Endothelial cell of umbilical vein (primary cell): Measurements from ENCODE around the gene CCM2. TPM values are rescaled to one million over a fixed set of nuclear protein-coding genes. Genes with fewer than 3 reads are reported as not detected.

Experiments used
- BruUV-seq: library from RNA; stranded (reverse); fragments of 400-500 nt; replicated peaks from 2 replicates; lab custom pipeline; 2021; lab: Mats Ljungman, UMichigan
- CTCF ChIA-PET: fragments of 300-600, 350-600 bp; sonication (Branson Sonifier 250); formaldehyde crosslinking; loops from one replicate; lab custom pipeline; 2021; ENCODE audit warnings: antibody characterized with exemption, inconsistent platforms; lab: Charles Lee
- POLR2A ChIA-PET: fragments of 300-600, 350-600 bp; sonication (Branson Sonifier 250); formaldehyde crosslinking; loops from one replicate; lab custom pipeline; 2021; ENCODE audit warnings: antibody characterized with exemption, inconsistent platforms; lab: Charles Lee
- DNase-seq: peaks from one replicate; pipeline ENCODE4 v3.0.0-alpha.2; 2011; ENCODE audit warnings: low read depth, low spot score
- FAIRE-seq: peaks from 2 replicates; lab custom pipeline; 2011; peaks lifted over from hg19 to GRCh38; lab: Jason Lieb, UNC
- H2AFZ ChIP-seq: 2 replicates; pipeline ENCODE4 v1.6.0; 2012; ENCODE audit warnings: low read depth, low read length, control low read depth, inconsistent platforms
- H3K27ac ChIP-seq: 2 replicates; pipeline ENCODE4 v1.5.1; 2011; ENCODE audit warnings: low read depth, mild to moderate bottlenecking, control low read depth, low read length, moderate library complexity; ENCODE audit not compliant: insufficient read depth
- H3K27me3 ChIP-seq, 2 experiments: 2 replicates each; pipeline versions ENCODE4 v1.6.0 to v1.6.1; 2011; ENCODE audit warnings: low read length in 2 of 2, mixed read lengths in 1 of 2; ENCODE audit not compliant: control insufficient read depth in 2 of 2, insufficient read depth in 2 of 2
- H3K36me3 ChIP-seq, 2 experiments: 2 replicates in 1 of 2; 3 replicates in 1 of 2; pipeline ENCODE4 v1.5.1; 2011; ENCODE audit warnings: low read length in 2 of 2, mild to moderate bottlenecking in 1 of 2, moderate library complexity in 1 of 2; ENCODE audit not compliant: control insufficient read depth in 2 of 2, insufficient read depth in 2 of 2; ENCODE audit errors: extremely low read depth in 1 of 2
- H3K4me1 ChIP-seq: 3 replicates; pipeline ENCODE4 v1.5.1; 2011; ENCODE audit warnings: mild to moderate bottlenecking, low read length; ENCODE audit not compliant: control insufficient read depth, insufficient read depth; ENCODE audit errors: extremely low read depth
- H3K4me2 ChIP-seq: 2 replicates; pipeline ENCODE4 v1.6.1; 2011; ENCODE audit warnings: low read length, control low read depth, mixed read lengths; ENCODE audit not compliant: insufficient read depth
- H3K4me3 ChIP-seq, 3 experiments: fragments of 200-600 bp in 1 of 3; sonication (generic), shearing (Covaris generic) in 1 of 3; replicated peaks in 1 of 3; 2 replicates each; pipeline ENCODE4 v1.5.1; 2011 to 2016; ENCODE audit warnings: control low read depth in 3 of 3, low read length in 3 of 3, mild to moderate bottlenecking in 2 of 3, inconsistent platforms in 1 of 3, low read depth in 1 of 3, moderate library complexity in 1 of 3; ENCODE audit not compliant: insufficient read depth in 1 of 3
- H3K79me2 ChIP-seq: 2 replicates; pipeline ENCODE4 v1.6.0; 2012; ENCODE audit warnings: low read length, inconsistent platforms; ENCODE audit not compliant: control insufficient read depth, insufficient read depth
- H3K9ac ChIP-seq: replicated peaks from 2 replicates; pipeline ENCODE3; 2011; ENCODE audit warnings: low read length, control low read depth; ENCODE audit not compliant: insufficient read depth; ENCODE audit errors: extremely low read depth
- H3K9me1 ChIP-seq: replicated peaks from 3 replicates; pipeline ENCODE4 v1.6.0; 2011; ENCODE audit warnings: mild to moderate bottlenecking, low read length; ENCODE audit not compliant: control insufficient read depth, insufficient read depth; ENCODE audit errors: extremely low read depth
- H3K9me3 ChIP-seq: replicated peaks from 2 replicates; pipeline ENCODE4 v1.5.1; 2012; ENCODE audit warnings: low read length, inconsistent platforms; ENCODE audit not compliant: control insufficient read depth, insufficient read depth
- H4K20me1 ChIP-seq: replicated peaks from 2 replicates; pipeline ENCODE3; 2011; ENCODE audit warnings: mild to moderate bottlenecking, low read length; ENCODE audit not compliant: control insufficient read depth, insufficient read depth; ENCODE audit errors: extremely low read depth
- GATA2 ChIP-seq: IDR thresholded peaks from 2 replicates; pipeline ENCODE4 v1.7.0; 2011; ENCODE audit warnings: low read depth, mild to moderate bottlenecking, moderate library complexity, mixed read lengths, low read length; ENCODE audit not compliant: insufficient read length, insufficient read depth
- JUN ChIP-seq: IDR thresholded peaks from 2 replicates; pipeline ENCODE4 v1.6.1; 2011; ENCODE audit warnings: borderline replicate concordance, low read depth; ENCODE audit not compliant: insufficient read length, insufficient read depth
- MYC ChIP-seq: IDR thresholded peaks from one replicate; pipeline ENCODE4 v1.6.1; 2011; ENCODE audit warnings: mild to moderate bottlenecking, low read depth, low read length
- POLR2A ChIP-seq: IDR thresholded peaks from 2 replicates; pipeline ENCODE4 v1.6.1; 2012; ENCODE audit warnings: low read depth, mild to moderate bottlenecking, control low read depth, low read length
- POLR2AphosphoS5 ChIP-seq: IDR thresholded peaks from 2 replicates; pipeline ENCODE4 v1.6.1; 2012; ENCODE audit warnings: low read depth, mild to moderate bottlenecking, control low read depth, low read length, moderate library complexity; ENCODE audit not compliant: insufficient read depth
- dilution Hi-C: fragments of 300-500 bp; cut with MboI; formaldehyde crosslinking; loops from one replicate; pipeline ENCODE4 v1.15.0; 2019; ENCODE audit warnings: low sequenced_read_pairs; ENCODE audit not compliant: extremely low pct_ligation_motif_present
- intact Hi-C: fragments of 100-400 bp; cut with micrococcal nuclease; formaldehyde crosslinking; loops from one replicate; pipeline ENCODE4 v1.10.0; 2022
- polyA plus RNA-seq, 4 experiments: library from polyadenylated mRNA; depleted of rRNA in 3 of 4; stranded (reverse) in 3 of 4; unstranded in 1 of 4; fragments of >200 nt; gene quantifications; 2 replicates each; pipeline versions ENCODE4 v1.2.1 to v1.2.3, GENCODE V29; 2011 to 2012; ENCODE audit warnings: missing spikeins in 1 of 4
- total RNA-seq: library from RNA; stranded (reverse); gene quantifications from 2 replicates; pipeline ENCODE4 v1.2.3, GENCODE V29; 2021
- TF ChIP-seq, protein P1 (sequence below), 2 donors: IDR thresholded peaks; 1 replicate in 1 of 2; 2 replicates in 1 of 2; pipeline ENCODE4 v1.5.1; 2011; ENCODE audit warnings: low read length in 2 of 2, mild to moderate bottlenecking in 2 of 2, moderate library complexity in 2 of 2, control low read depth in 1 of 2, inconsistent platforms in 1 of 2, low read depth in 1 of 2; ENCODE audit not compliant: insufficient read depth in 1 of 2; ENCODE audit errors: extremely low read depth in 1 of 2

CCM2 gene
- total and polyA plus RNA-seq, 2 donors (not counting 3 experiments of a cell fraction or from before 2014, with no cell fraction given): 66.1 to 70.4 TPM

DNA sequence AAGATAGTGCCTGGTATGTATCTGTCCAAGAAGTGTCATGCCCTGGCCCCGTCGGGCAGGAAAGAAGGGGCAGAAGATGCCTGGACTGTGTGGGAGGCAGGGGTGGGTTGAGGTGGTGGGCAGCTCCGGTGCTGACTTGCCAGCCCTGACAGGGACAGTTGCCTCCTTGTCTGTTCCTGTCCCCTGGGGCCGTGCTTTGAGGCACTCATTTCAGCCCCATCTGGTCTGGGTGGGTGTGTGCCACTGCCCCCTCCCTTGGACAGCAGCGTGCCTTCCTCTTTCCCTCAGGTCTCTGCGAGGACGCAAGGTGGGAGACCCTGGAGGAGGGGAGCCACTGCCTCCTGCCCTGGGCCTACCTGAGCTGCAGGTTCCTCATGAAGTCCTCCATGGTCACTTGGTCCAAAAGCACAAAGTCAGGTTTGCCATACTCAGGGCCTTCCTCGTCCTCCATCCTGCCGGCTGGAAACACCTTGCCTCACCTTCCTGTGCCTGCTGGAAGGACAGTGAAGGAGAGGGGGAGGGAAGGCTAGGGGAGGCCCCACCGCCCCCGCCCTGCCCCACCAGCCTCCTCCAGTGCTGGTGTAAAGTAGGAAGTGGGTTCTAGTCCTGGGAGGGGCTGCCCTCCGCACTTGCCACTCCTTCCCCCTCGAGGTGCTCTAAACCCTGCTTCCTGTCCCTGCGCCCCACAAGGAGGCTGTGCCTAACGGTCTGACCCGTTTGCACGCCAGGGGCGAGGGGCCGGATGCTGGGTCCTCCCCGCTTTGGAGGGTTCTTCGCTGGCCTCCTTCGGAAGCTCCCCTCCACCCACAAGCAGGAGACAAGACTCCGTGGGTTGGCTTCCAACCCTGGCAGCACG is 21.3 kb upstream of the CCM2 start, which contains the start of gene MYO1G:
Gene MYO1G, minus strand, starts transcription at position 505 of the 856 bp plus-strand sequence. Its CDS starts 54 bp downstream, at position 451.
- Histone ChIP-seq H3K4me3 (no peak within 1 kb of the TSS), H3K9me1 (no peaks in the 10 kb centered on the region), H4K20me1 (no peaks in the 10 kb centered on the region), H3K27me3 (no peaks in the 10 kb centered on the region), H3K36me3 (peaks cover 8 to 13% of the 10 kb centered on the region in 2 experiments), H3K4me2 (no peak within 1 kb of the TSS), H3K9me3 (no peaks in the 10 kb centered on the region), H3K4me1 (peaks cover 1% of the 10 kb centered on the region), H3K79me2 (peaks cover 3% of the 10 kb centered on the region), H3K27ac (no peak within 1 kb of the TSS), H2AFZ (no peak within 1 kb of the TSS), H3K9ac (no peak within 1 kb of the TSS)
- POLR2A ChIA-PET: no interaction called here
- TF ChIP-seq, protein P1, sequence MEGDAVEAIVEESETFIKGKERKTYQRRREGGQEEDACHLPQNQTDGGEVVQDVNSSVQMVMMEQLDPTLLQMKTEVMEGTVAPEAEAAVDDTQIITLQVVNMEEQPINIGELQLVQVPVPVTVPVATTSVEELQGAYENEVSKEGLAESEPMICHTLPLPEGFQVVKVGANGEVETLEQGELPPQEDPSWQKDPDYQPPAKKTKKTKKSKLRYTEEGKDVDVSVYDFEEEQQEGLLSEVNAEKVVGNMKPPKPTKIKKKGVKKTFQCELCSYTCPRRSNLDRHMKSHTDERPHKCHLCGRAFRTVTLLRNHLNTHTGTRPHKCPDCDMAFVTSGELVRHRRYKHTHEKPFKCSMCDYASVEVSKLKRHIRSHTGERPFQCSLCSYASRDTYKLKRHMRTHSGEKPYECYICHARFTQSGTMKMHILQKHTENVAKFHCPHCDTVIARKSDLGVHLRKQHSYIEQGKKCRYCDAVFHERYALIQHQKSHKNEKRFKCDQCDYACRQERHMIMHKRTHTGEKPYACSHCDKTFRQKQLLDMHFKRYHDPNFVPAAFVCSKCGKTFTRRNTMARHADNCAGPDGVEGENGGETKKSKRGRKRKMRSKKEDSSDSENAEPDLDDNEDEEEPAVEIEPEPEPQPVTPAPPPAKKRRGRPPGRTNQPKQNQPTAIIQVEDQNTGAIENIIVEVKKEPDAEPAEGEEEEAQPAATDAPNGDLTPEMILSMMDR (IDR thresholded peaks at IDR 0.05; ENCODE audit: extremely low read depth in 1 of 2, insufficient read depth in 1 of 2, low read depth in 1 of 2, low read length in 2 of 2): no peak
- TF ChIP-seq POLR2A (no peak), GATA2 (no peak), POLR2AphosphoS5 (no peak), MYC (no peak), JUN (no peak)
- no peak for FAIRE-seq
- BruUV-seq: no TSS peak
- dilution Hi-C loops: no loop called here
- CTCF ChIA-PET: interaction anchor here (0.7 to 10.0 kb wide), 2 partner anchors 21 to 155 kb away, joined by 3 to 585 read pairs; no protein-coding TSS in a partner anchor
- intact Hi-C loops: no loop called here
- no peak for DNase-seq
